ENCODE measurements around the gene CHFR. TPM values are rescaled to one million over a fixed set of nuclear protein-coding genes. Genes with fewer than 3 reads are reported as not detected.

CHFR gene
- total RNA-seq, 1 donor from 2014 or later, result 87.2 TPM

Other genes starting within 250 kb of the CHFR start
- gene POLE, start 200.3 kb downstream of the CHFR start, total RNA-seq, result 144 and 154 TPM in 2 replicates
- gene PXMP2, start 200.0 kb downstream of the CHFR start, total RNA-seq, result 27.3 and 28.0 TPM in 2 replicates
- gene PGAM5, start 176.8 kb downstream of the CHFR start, total RNA-seq, result 58.2 and 59.7 TPM in 2 replicates
- gene ANKLE2, start 125.8 kb downstream of the CHFR start, total RNA-seq, result 97.9 and 104 TPM in 2 replicates
- gene GOLGA3, start 58.7 kb downstream of the CHFR start, total RNA-seq, result 54.0 and 55.2 TPM in 2 replicates
- 8.0 and 11.0 TPM in 2 replicates for gene ZNF605, start 68.7 kb upstream of the CHFR start, total RNA-seq
- 15.3 and 19.5 TPM in 2 replicates for gene ZNF26, start 98.8 kb upstream of the CHFR start, total RNA-seq
- 23.2 and 25.0 TPM in 2 replicates for gene ZNF84, start 149.9 kb upstream of the CHFR start, total RNA-seq
- 13.6 and 14.9 TPM in 2 replicates for gene ZNF140, start 193.3 kb upstream of the CHFR start, total RNA-seq
- 2.3 and 2.4 TPM in 2 replicates for gene ZNF891, start 242.7 kb upstream of the CHFR start, total RNA-seq
- gene ZNF10, start 243.0 kb upstream of the CHFR start, total RNA-seq, result 5.5 and 7.4 TPM in 2 replicates

All from T-helper 2 cell treated with Interferon-gamma antibody and Interleukin-4, amounts not matched to agents 100 ng/mL and 5 ng/mL, for 36 hours (primary cell).